DOHH2 (cell line): Measurements from ENCODE around the gene RSU1.

Source experiments
- CTCF ChIP-seq: fragments of 200-600 bp; sonication (generic); IDR thresholded peaks from one replicate; pipeline ENCODE4 v1.5.1; 2014; ENCODE audit warnings: antibody characterized with exemption, mild to moderate bottlenecking, low read depth, low read length; ENCODE audit not compliant: poor library complexity, severe bottlenecking
- EZH2phosphoT487 ChIP-seq: fragments of 200-600 bp; sonication (generic); IDR thresholded peaks from 2 replicates; pipeline ENCODE4 v1.6.1; 2017; ENCODE audit warnings: borderline replicate concordance, mild to moderate bottlenecking, antibody characterized with exemption, low read length, moderate library complexity, mixed read lengths

- TF ChIP-seq CTCF (no peak), EZH2phosphoT487 (no peak)
These were observed 135.7 kb downstream of the RSU1 start for GRCh38 chr10:16681521-16681920.
